Caco-2 (cell line): ENCODE data around the gene CFAP61. TPM values are rescaled to one million over a fixed set of nuclear protein-coding genes. Genes with fewer than 3 reads are reported as not detected.
"Not testable (repeated sequence)": the region's sequence is repeated elsewhere in the genome, so short reads cannot be mapped to it uniquely, and the experiment has no call there.

Source experiments
- BruUV-seq: library from RNA; stranded (reverse); fragments of 400-500 nt; replicated peaks from 2 replicates; lab custom pipeline; 2021; lab: Mats Ljungman, UMichigan
- CTCF ChIA-PET: fragments of 300-600 bp; sonication (Branson Sonifier 250); formaldehyde crosslinking; loops from one replicate; lab custom pipeline; 2022; ENCODE audit warnings: antibody characterized with exemption; lab: Charles Lee
- POLR2A ChIA-PET: fragments of 300-600 bp; sonication (Branson Sonifier 250); formaldehyde crosslinking; loops from one replicate; lab custom pipeline; 2022; ENCODE audit warnings: antibody characterized with exemption; lab: Charles Lee
- DNase-seq, 2 experiments: peaks; one replicate each; pipeline versions ENCODE4 v3.0.0 to v3.0.0-alpha.2; 2020 to 2022
- H3K27me3 ChIP-seq: replicated peaks from 2 replicates; pipeline ENCODE4 v1.6.0; 2011; ENCODE audit warnings: low read length; ENCODE audit not compliant: control insufficient read depth, insufficient read depth
- H3K36me3 ChIP-seq: 2 replicates; pipeline ENCODE4 v1.5.1; 2011; ENCODE audit warnings: low read length; ENCODE audit not compliant: control insufficient read depth, insufficient read depth
- H3K4me1 ChIP-seq: fragments of 250-450 bp; sonication (Bioruptor Pico); 2 replicates; pipeline ENCODE4 v1.5.1; 2020; ENCODE audit warnings: mild to moderate bottlenecking
- H3K4me3 ChIP-seq: 2 replicates; pipeline ENCODE4 v1.5.1; 2011; ENCODE audit warnings: low read depth, mild to moderate bottlenecking, control low read depth, low read length
- H3K9me3 ChIP-seq: fragments of 250-450 bp; sonication (Bioruptor Pico); 2 replicates; pipeline ENCODE4 v1.5.1; 2020; ENCODE audit warnings: mild to moderate bottlenecking, moderate library complexity
- H3K27ac Mint-ChIP-seq: one replicate; pipeline ENCODE4 v1.8.0; 2022; ENCODE audit warnings: mixed read lengths; ENCODE audit not compliant: unreplicated experiment
- H3K27me3 Mint-ChIP-seq: one replicate; pipeline ENCODE4 v1.8.0; 2022; ENCODE audit warnings: mixed read lengths; ENCODE audit not compliant: insufficient read depth, unreplicated experiment
- H3K36me3 Mint-ChIP-seq: one replicate; pipeline ENCODE4 v1.8.0; 2022; ENCODE audit warnings: mild to moderate bottlenecking, mixed read lengths; ENCODE audit not compliant: insufficient read depth, unreplicated experiment
- H3K4me1 Mint-ChIP-seq: one replicate; pipeline ENCODE4 v1.8.0; 2022; ENCODE audit warnings: low read depth, mixed read lengths; ENCODE audit not compliant: unreplicated experiment
- H3K4me3 Mint-ChIP-seq: one replicate; pipeline ENCODE4 v1.8.0; 2022; ENCODE audit warnings: mild to moderate bottlenecking, moderate library complexity, mixed read lengths; ENCODE audit not compliant: unreplicated experiment
- H3K9me3 Mint-ChIP-seq: one replicate; pipeline ENCODE4 v1.8.0; 2022; ENCODE audit warnings: mixed read lengths; ENCODE audit not compliant: unreplicated experiment
- intact Hi-C: fragments of 100-400 bp; cut with micrococcal nuclease; formaldehyde crosslinking; loops from one replicate; pipeline ENCODE4 v1.10.0; 2022; ENCODE audit not compliant: unreplicated experiment
- total RNA-seq: library from RNA; stranded (reverse); gene quantifications from 2 replicates; pipeline ENCODE4 v1.2.3, GENCODE V29; 2022
- TF ChIP-seq, protein P1 (sequence below), 2 experiments: fragments of 200-600 bp in 1 of 2; IDR thresholded peaks; 1 replicate in 1 of 2; 2 replicates in 1 of 2; pipeline versions ENCODE4 v1.5.1 to v1.8.0; 2011 to 2022; ENCODE audit warnings: antibody characterized with exemption in 1 of 2, control low read depth in 1 of 2, inconsistent platforms in 1 of 2, low read depth in 1 of 2, low read length in 1 of 2, mild to moderate bottlenecking in 1 of 2, moderate library complexity in 1 of 2; ENCODE audit not compliant: insufficient read depth in 1 of 2, severe bottlenecking in 1 of 2, unreplicated experiment in 1 of 2

The CFAP61 gene
- total RNA-seq, 1 experiment from 2014 or later = not detected

DNA sequence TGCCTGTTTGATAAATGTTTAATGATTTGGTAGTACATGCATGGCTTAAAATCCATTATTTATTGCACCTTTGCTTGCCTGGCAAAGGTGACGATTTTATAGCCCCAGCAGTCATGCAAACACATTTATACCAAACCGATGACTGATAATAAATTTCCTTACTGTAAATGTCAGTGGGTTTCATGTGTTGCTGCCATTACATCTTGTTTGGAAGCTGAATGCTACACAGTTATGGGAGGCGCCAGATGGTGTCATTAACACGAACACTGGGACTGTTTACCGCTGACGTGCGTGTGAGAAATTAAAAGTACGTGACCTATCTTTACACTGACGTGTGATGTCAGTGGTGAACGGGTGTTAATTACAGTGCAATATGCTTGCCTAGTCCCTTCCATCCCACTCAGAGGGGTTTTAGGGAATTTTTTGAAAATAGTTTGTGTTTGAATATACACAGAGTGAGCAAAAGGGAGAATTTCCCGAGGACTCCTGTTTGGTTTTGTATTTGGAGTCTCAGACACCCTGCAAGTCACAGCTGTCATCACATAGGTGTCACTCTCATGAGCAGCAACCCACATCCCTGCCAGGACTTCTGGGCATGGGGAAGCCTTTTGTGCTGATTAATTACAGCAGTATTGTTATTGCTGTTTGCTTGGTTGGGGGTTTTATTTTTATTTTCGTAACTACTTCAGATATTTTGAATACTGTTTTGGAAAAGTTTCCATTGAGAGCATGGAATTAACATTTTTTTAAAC lies 163.8 kb downstream of the CFAP61 start:
- H3K4me1 ChIP-seq = no peaks in the 10 kb centered on the region
- H3K27me3 ChIP-seq = no peaks in the 10 kb centered on the region
- no peak overlapping the region for H3K4me3 Mint-ChIP-seq
- intact Hi-C loops = no loop called here
- no peaks in the 10 kb centered on the region for H3K36me3 ChIP-seq
- no peaks in the 10 kb centered on the region for H3K36me3 Mint-ChIP-seq
- no peaks in the 10 kb centered on the region for H3K9me3 ChIP-seq
- BruUV-seq = no TSS peak
- ChIA-PET CTCF (no interaction called here), POLR2A (no interaction called here)
- H3K27ac Mint-ChIP-seq = no peak overlapping the region
- no peak overlapping the region for H3K4me3 ChIP-seq
- peaks cover 15% of the 10 kb centered on the region for H3K4me1 Mint-ChIP-seq
- TF ChIP-seq, protein P1, sequence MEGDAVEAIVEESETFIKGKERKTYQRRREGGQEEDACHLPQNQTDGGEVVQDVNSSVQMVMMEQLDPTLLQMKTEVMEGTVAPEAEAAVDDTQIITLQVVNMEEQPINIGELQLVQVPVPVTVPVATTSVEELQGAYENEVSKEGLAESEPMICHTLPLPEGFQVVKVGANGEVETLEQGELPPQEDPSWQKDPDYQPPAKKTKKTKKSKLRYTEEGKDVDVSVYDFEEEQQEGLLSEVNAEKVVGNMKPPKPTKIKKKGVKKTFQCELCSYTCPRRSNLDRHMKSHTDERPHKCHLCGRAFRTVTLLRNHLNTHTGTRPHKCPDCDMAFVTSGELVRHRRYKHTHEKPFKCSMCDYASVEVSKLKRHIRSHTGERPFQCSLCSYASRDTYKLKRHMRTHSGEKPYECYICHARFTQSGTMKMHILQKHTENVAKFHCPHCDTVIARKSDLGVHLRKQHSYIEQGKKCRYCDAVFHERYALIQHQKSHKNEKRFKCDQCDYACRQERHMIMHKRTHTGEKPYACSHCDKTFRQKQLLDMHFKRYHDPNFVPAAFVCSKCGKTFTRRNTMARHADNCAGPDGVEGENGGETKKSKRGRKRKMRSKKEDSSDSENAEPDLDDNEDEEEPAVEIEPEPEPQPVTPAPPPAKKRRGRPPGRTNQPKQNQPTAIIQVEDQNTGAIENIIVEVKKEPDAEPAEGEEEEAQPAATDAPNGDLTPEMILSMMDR (IDR thresholded peaks at IDR 0.05; ENCODE audit: insufficient read depth in 1 of 2, low read depth in 1 of 2, low read length in 1 of 2, severe bottlenecking in 1 of 2, unreplicated experiment in 1 of 2) = no peak
- DNase-seq = no peak
- no peaks in the 10 kb centered on the region for H3K9me3 Mint-ChIP-seq
- H3K27me3 Mint-ChIP-seq = no peaks in the 10 kb centered on the region

DNA sequence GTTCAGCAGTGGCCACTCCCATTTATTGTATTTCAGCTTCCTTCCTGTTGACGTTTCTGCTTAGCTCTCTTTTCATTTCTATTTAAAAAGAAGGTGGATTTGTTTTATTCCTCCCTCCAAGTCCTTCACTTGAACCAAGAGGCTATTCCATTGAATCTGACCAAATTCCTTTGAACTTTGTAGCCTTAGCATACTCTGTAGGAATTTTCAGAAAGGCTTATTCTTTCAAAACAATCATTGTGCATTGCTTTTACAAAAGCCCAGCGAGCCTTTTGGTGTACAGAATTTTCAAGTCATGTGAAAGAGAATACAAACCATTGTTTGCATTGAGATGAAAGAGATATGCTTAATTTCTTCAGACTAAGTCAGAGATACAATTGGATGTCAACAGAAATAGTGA lies 164.6 kb downstream of the CFAP61 start:
- ChIA-PET POLR2A (no interaction called here), CTCF (no interaction called here)
- H3K4me1 ChIP-seq = no peaks in the 10 kb centered on the region
- Mint-ChIP-seq H3K9me3 (no peaks in the 10 kb centered on the region), H3K4me3 (no peak overlapping the region), H3K27me3 (peaks cover 2% of the 10 kb centered on the region), H3K36me3 (no peaks in the 10 kb centered on the region), H3K27ac (no peak overlapping the region), H3K4me1 (peaks cover 15% of the 10 kb centered on the region)
- no TSS peak for BruUV-seq
- no peak for DNase-seq
- no peaks in the 10 kb centered on the region for H3K9me3 ChIP-seq
- intact Hi-C loops = no loop called here
- no peaks in the 10 kb centered on the region for H3K27me3 ChIP-seq
- no peak overlapping the region for H3K4me3 ChIP-seq
- no peaks in the 10 kb centered on the region for H3K36me3 ChIP-seq
- TF ChIP-seq, protein P1 (IDR thresholded peaks at IDR 0.05; ENCODE audit: insufficient read depth in 1 of 2, low read depth in 1 of 2, low read length in 1 of 2, severe bottlenecking in 1 of 2, unreplicated experiment in 1 of 2) = no peak

DNA sequence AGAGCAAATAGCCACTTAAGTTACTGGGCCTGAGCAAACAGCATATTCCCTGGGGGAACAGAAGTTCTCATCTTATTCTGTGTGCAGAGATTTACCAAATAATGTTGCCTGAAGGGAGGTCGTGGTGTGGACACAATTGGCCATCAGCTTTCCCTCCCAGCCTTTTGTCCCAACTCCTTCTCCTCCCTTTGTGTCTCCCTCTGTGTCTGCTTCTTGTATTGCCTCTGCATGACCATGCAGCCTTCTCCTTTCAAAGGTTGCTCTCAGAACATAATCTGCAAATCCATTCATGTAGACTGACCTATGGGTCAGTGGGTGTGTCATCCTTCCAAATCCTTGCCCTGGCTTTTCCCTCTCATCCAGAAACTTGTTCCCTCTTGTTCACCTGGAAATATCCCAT lies 165.3 kb downstream of the CFAP61 start:
- no peaks in the 10 kb centered on the region for H3K27me3 ChIP-seq
- DNase-seq = no peak

DNA sequence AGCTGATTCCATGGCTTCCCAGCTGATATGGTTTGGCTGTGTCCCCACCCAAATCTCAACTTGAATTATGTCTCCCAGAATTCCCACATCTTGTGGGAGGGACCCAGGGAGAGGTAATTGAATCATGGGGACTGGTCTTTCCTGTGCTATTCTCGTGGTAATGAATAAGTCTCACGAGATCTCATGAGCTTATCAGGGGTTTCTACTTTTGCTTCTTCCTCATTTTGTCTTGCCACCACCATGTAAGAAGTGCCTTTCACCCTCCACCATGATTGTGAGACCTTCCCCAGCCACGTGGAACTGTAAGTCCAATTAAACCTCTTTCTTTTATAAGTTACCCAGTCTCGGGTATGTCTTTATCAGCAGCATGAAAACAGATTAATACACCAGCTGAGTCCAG lies 165.8 kb downstream of the CFAP61 start:
- POLR2A ChIA-PET, H3K4me3 Mint-ChIP-seq, H3K4me1 ChIP-seq, H3K4me3 ChIP-seq, DNase-seq, intact Hi-C loops, H3K9me3 Mint-ChIP-seq, H3K27me3 Mint-ChIP-seq, H3K27ac Mint-ChIP-seq, H3K36me3 Mint-ChIP-seq, H3K36me3 ChIP-seq, H3K27me3 ChIP-seq, BruUV-seq, CTCF ChIA-PET, H3K9me3 ChIP-seq: not testable (repeated sequence)
- peaks cover 15% of the 10 kb centered on the region for H3K4me1 Mint-ChIP-seq

More for the DNA sequence above, 165.3 kb downstream of the CFAP61 start:
- Mint-ChIP-seq H3K36me3 (no peaks in the 10 kb centered on the region), H3K4me3 (no peak overlapping the region), H3K27ac (no peak overlapping the region), H3K27me3 (peaks cover 2% of the 10 kb centered on the region), H3K4me1 (peaks cover 15% of the 10 kb centered on the region), H3K9me3 (no peaks in the 10 kb centered on the region)
- H3K4me3 ChIP-seq = no peak overlapping the region
- TF ChIP-seq, protein P1 (IDR thresholded peaks at IDR 0.05; ENCODE audit: insufficient read depth in 1 of 2, low read depth in 1 of 2, low read length in 1 of 2, severe bottlenecking in 1 of 2, unreplicated experiment in 1 of 2) = no peak
- CTCF ChIA-PET = no interaction called here
- no peaks in the 10 kb centered on the region for H3K36me3 ChIP-seq
- no peaks in the 10 kb centered on the region for H3K4me1 ChIP-seq
- intact Hi-C loops = no loop called here
- no TSS peak for BruUV-seq
- POLR2A ChIA-PET = no interaction called here
- no peaks in the 10 kb centered on the region for H3K9me3 ChIP-seq
